Measurements from ENCODE around the gene OTUD5.

The OTUD5 gene

GRCh38 chrX:48971249-48972219, 14.1 kb upstream of the OTUD5 start, which contains the start of gene KCND1:
Gene KCND1, minus strand, starts transcription at chrX:48971844. Its CDS starts 1,573 bp downstream, at chrX:48970271.
- DNase-seq (ENCODE audit: low read depth): no peak

GRCh38 chrX:48969471-48969870, 12.1 kb upstream of the OTUD5 start:
- DNase-seq (ENCODE audit: low read depth): no peak

GRCh38 chrX:48968377-48968776, 11.0 kb upstream of the OTUD5 start:
- no peak for DNase-seq (ENCODE audit: low read depth)

- DNase-seq (ENCODE audit: low read depth): no peak
Measured at GRCh38 chrX:48966796-48967579, 9.6 kb upstream of the OTUD5 start.

GRCh38 chrX:48965959-48966358, 8.6 kb upstream of the OTUD5 start:
- no peak for DNase-seq (ENCODE audit: low read depth)

GRCh38 chrX:48961585-48962091, 4.2 kb upstream of the OTUD5 start:
- peak; percentile 78 for DNase-seq (ENCODE audit: low read depth)

GRCh38 chrX:48960291-48960690, 2.9 kb upstream of the OTUD5 start:
- no peak for DNase-seq (ENCODE audit: low read depth)

- peak; percentile 53 for DNase-seq (ENCODE audit: low read depth)
Measured at GRCh38 chrX:48958635-48959094, 1.3 kb upstream of the OTUD5 start.

GRCh38 chrX:48957827-48958634, 624 bp upstream of the OTUD5 start:
- peak; percentile 98 for DNase-seq (ENCODE audit: low read depth)

- no peak for DNase-seq (ENCODE audit: low read depth)
Measured at GRCh38 chrX:48956728-48957414, 536 bp downstream of the OTUD5 start.

- no peak for DNase-seq (ENCODE audit: low read depth)
Measured at GRCh38 chrX:48948589-48948988, 8.8 kb downstream of the OTUD5 start.

GRCh38 chrX:48945517-48946348, 11.7 kb downstream of the OTUD5 start:
- DNase-seq (ENCODE audit: low read depth): peak; percentile 40

- DNase-seq (ENCODE audit: low read depth): no peak
Measured at GRCh38 chrX:48942895-48943294, 14.5 kb downstream of the OTUD5 start.

- no peak for DNase-seq (ENCODE audit: low read depth)
Measured at GRCh38 chrX:48940404-48940955, 16.9 kb downstream of the OTUD5 start.

- DNase-seq (ENCODE audit: low read depth): no peak
Measured at GRCh38 chrX:48939524-48940228, 17.7 kb downstream of the OTUD5 start.

GRCh38 chrX:48938721-48939425, 18.5 kb downstream of the OTUD5 start:
- DNase-seq (ENCODE audit: low read depth): no peak

- peak; percentile 31 for DNase-seq (ENCODE audit: low read depth)
Measured at GRCh38 chrX:48937054-48937907, 20.1 kb downstream of the OTUD5 start.

Data from amniotic epithelial cell (primary cell).